ENCODE data around the gene SPOCK1.

The SPOCK1 gene

GRCh38 chr5:137412136-137412535 lies 87.0 kb downstream of the SPOCK1 start:
- H3K4me3 ChIP-seq (ENCODE audit: low read depth, low read length), result no peak overlapping the region
- TF ChIP-seq, protein P1, sequence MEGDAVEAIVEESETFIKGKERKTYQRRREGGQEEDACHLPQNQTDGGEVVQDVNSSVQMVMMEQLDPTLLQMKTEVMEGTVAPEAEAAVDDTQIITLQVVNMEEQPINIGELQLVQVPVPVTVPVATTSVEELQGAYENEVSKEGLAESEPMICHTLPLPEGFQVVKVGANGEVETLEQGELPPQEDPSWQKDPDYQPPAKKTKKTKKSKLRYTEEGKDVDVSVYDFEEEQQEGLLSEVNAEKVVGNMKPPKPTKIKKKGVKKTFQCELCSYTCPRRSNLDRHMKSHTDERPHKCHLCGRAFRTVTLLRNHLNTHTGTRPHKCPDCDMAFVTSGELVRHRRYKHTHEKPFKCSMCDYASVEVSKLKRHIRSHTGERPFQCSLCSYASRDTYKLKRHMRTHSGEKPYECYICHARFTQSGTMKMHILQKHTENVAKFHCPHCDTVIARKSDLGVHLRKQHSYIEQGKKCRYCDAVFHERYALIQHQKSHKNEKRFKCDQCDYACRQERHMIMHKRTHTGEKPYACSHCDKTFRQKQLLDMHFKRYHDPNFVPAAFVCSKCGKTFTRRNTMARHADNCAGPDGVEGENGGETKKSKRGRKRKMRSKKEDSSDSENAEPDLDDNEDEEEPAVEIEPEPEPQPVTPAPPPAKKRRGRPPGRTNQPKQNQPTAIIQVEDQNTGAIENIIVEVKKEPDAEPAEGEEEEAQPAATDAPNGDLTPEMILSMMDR (IDR thresholded peaks at IDR 0.05; ENCODE audit: borderline replicate concordance, insufficient read depth, low read depth, low read length), result no peak

DNA sequence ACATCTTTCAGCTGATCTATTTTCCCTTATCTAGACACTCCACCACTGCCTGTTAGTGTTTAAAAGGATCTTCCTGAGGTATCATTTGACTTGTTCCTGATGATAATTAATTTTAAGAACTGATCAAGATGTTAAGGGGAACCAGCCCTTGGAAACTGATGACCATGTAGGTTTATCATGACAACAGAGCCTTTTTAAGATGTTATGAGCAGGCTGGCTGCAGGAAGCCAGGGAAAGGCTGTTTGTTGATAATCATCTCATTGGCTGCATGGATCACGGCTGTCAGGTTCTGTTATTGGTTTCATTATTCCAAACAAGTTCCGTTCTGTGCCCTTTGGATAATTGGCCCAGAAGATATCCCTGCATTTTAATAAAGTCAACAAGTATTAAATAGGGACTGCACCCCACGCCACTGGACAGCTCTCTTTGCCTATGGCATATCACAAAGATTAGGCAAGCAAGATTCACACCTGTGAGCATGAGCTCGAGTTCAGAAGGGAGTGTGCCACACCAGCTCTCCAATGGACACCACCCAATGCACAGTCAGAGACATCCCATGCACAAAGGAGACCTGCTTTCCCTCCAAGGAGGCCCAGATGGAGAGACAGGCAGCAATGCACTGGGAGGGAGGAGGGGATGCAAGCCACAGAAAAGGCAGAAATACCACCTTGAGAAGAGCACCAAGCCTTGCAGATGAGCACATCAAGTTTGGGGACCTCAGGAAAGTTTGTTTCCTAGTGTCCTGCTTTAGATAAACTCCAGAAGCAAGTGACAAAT lies 88.7 kb downstream of the SPOCK1 start:
- TF ChIP-seq, protein P1 (IDR thresholded peaks at IDR 0.05; ENCODE audit: borderline replicate concordance, insufficient read depth, low read depth, low read length), result no peak
- H3K4me3 ChIP-seq (ENCODE audit: low read depth, low read length), result no peak overlapping the region

DNA sequence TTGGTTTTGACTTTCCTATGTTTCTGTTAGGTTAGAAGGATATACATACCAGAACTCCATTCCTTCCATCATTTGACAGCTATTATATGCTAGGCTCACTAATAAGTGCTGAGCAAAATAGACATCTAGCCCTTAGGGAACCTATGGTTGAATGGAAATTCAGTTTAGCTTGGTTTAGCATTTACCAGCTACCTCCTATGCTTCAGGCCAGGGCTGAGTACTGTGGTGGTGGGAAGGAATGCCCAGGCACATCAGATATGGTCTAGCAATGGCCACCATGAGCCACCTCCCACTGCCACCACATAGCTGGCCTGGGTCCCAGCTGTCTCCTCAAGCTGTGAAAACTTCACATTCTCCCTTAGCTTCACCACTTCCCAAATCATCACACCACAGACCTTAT lies 89.4 kb downstream of the SPOCK1 start:
- H3K4me3 ChIP-seq (ENCODE audit: low read depth, low read length), result no peak overlapping the region
- TF ChIP-seq, protein P1 (IDR thresholded peaks at IDR 0.05; ENCODE audit: borderline replicate concordance, insufficient read depth, low read depth, low read length), result no peak

GRCh38 chr5:137407090-137407489 lies 92.0 kb downstream of the SPOCK1 start:
- no peak overlapping the region for H3K4me3 ChIP-seq (ENCODE audit: low read depth, low read length)
- TF ChIP-seq, protein P1 (IDR thresholded peaks at IDR 0.05; ENCODE audit: borderline replicate concordance, insufficient read depth, low read depth, low read length), result no peak

GRCh38 chr5:137405393-137405792 lies 93.7 kb downstream of the SPOCK1 start:
- no peak overlapping the region for H3K4me3 ChIP-seq (ENCODE audit: low read depth, low read length)
- TF ChIP-seq, protein P1 (IDR thresholded peaks at IDR 0.05; ENCODE audit: borderline replicate concordance, insufficient read depth, low read depth, low read length), result no peak

- TF ChIP-seq, protein P1 (IDR thresholded peaks at IDR 0.05; ENCODE audit: borderline replicate concordance, insufficient read depth, low read depth, low read length), result no peak
These were observed 95.3 kb downstream of the SPOCK1 start for GRCh38 chr5:137403869-137404268.

More at GRCh38 chr5:137403869-137404268, 95.3 kb downstream of the SPOCK1 start:
- H3K4me3 ChIP-seq (ENCODE audit: low read depth, low read length), result no peak overlapping the region

All from GM12875 (cell line).